Measurements from ENCODE around the gene TMPRSS11F.

GRCh38 chr4:68167166-68167565 lies 37.5 kb upstream of the TMPRSS11F start:
- TF ChIP-seq CTCF (IDR thresholded peaks at IDR 0.05; ENCODE audit: poor library complexity, severe bottlenecking) (no peak), EZH2 (IDR thresholded peaks at IDR 0.05; ENCODE audit: borderline replicate concordance, insufficient read depth, low read length, poor library complexity, severe bottlenecking) (no peak), POLR2AphosphoS5 (IDR thresholded peaks at IDR 0.05) (no peak), SMC3 (conservative IDR thresholded peaks at IDR 0.05; ENCODE audit: poor library complexity) (no peak), TAF1 (IDR thresholded peaks at IDR 0.05; ENCODE audit: low read depth) (no peak), RAD21 (conservative IDR thresholded peaks at IDR 0.05) (no peak), EP300 (conservative IDR thresholded peaks at IDR 0.05; ENCODE audit: poor library complexity, severe bottlenecking) (no peak), REST (IDR thresholded peaks at IDR 0.05; ENCODE audit: borderline replicate concordance) (no peak)

Data from neural cell (in vitro differentiated cells).